HepG2 (cell line): ENCODE measurements around the gene ARF4.

Experiments
- EZH2 ChIP-seq: conservative IDR thresholded peaks from 2 replicates; pipeline ENCODE4 v1.6.1; 2012; ENCODE audit warnings: mild to moderate bottlenecking, low read depth, low read length, moderate library complexity
- POLR2G ChIP-seq: fragments of 200-400 bp; formaldehyde crosslinking; IDR thresholded peaks from 2 replicates; pipeline ENCODE4 v1.6.1; 2018; ENCODE audit warnings: mild to moderate bottlenecking, low read depth, low read length, moderate library complexity
- SUZ12 ChIP-seq: fragments of 150-350 bp; IDR thresholded peaks from 2 replicates; pipeline ENCODE4 v1.6.1; 2014; ENCODE audit warnings: low read depth, low read length

DNA sequence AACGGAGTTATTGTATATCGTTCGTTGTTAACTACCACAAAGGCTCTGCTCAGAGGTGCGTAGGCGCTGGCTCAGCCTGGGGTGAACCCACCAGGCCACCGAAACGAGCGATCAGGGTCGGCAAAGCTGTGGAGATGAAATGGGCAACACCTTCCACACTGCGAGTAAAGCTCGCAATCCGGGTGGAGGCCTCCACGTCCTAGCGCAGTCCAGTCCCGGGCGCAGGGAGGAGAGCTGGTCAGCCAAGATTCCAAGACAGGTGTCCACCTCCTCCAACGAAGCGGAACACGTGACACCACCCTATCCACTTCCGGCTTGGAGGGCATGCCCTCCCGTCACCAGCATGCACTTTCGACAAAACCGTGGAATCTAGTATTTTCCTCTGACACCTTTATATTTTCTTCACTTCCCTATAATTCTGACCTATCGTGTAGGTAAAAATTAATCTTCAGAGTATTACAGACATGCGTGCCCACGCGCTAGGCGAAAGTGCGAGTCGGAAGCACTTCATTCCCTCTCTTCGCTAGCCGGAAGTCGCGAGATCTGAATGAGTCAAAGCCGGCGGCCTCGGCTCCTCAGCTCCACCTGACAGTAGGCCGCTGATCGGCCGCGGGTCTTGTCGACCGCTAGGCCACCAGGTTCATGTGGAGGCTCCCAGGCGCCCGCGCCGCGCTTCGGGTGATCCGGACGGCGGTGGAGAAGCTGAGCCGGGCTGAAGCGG lies 41.2 kb downstream of the ARF4 start, which contains the start of gene PDE12:
- TF ChIP-seq SUZ12 (no peak), EZH2 (no peak), POLR2G (peak; percentile 94)
